HL-60/S4 (cell line): ENCODE data around the gene TUT7.
"Not testable (repeated sequence)": the region's sequence is repeated elsewhere in the genome, so short reads cannot be mapped to it uniquely, and the experiment has no call there.

Source experiments
- in situ Hi-C: fragments of 300-500 bp; cut with MboI; formaldehyde crosslinking; loops from 2 replicates; pipeline ENCODE4 v1.14.3; 2022; ENCODE audit warnings: low sequenced_read_pairs

TUT7 gene

DNA sequence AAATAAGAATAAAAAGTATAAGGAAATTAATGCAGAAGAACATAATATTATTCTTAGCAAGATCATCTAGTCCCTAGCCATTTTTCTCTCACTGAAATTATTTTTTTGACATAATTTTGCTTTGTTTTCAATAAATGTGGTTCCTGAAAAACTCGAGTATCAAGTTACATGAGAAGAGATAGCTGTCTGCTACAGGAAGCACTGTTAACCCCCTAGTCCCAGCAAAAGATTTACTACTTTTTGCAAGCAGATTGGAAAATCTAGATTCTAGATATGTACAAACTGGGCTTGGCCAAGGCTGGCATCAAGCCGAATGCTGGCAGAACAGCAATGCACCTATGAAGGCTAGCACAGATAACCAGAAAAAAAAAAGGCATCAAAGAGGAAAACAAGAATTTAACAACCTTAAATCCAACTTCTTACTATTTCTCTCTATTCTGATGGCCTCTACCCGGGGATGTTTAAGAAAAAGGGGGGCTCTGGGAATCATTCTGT is 49.9 kb downstream of the TUT7 start:
- in situ Hi-C loops = no loop called here

DNA sequence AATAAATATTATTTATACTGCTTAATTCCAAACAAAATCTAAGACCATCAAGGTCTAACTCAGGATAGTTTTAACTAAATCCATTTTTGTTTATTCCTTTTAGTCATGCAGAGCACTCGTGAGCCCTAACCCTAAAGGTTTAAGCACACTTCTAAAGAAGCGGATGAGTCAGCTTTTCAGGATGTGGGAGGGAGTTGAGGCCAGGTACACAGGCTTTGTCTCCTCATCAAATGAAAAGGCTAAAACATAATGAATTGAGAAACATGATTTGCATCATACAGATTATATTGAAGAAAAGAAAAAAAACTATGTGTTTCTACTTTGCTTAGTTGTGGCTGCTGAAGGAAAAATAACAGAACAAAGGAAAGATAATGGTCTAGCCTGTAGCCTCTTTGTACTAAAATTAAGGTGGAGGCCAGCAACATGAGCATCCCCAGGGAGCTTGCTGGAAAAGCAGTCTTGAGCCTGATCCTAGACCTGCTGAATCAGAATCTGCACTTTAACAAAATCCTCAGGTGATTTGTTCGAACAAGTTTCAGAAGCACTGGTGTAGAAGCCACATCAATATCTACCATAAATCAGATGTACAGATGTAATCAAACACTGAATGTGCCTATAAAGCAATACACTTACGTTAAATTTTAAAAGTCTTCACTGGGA is 50.8 kb downstream of the TUT7 start:
- in situ Hi-C loops = no loop called here

DNA sequence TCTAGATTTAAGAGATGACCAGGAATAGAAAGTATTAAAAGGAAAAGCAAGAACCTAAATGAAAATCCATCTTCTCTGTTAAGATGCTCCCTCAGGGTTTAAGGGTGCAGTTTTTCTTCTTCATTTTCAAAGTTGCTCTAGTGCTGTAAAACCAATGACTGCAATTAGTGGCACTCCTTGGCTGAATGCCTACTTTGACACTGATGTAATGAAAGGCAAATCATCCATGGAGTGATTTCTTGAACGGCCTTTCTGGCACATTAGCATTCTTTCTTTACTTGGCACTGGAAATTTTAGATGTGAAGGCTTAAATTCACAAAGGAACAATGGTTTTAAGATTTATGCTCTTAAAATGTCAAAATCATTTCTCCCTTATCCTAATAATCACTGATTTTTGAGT is 52.5 kb downstream of the TUT7 start:
- in situ Hi-C loops = no loop called here

DNA sequence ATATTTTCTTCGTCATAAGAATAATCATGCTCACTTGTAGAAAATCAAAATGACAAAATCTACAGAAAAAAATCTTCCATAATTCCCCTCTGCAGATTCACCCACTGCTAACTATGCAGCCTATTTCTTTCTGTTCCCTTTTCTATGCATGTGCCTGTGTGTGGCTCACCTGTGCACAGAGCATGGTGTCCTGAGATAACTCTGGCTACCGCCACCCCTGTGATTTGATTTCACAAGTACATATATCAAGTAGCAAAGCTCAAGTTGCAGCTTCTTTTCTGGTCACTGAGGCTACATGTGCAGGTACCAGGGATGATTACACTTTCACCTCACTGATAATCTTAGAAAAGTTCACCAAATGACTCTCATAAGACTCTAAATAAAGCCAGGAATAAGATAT is 53.5 kb downstream of the TUT7 start:
- in situ Hi-C loops = no loop called here

DNA sequence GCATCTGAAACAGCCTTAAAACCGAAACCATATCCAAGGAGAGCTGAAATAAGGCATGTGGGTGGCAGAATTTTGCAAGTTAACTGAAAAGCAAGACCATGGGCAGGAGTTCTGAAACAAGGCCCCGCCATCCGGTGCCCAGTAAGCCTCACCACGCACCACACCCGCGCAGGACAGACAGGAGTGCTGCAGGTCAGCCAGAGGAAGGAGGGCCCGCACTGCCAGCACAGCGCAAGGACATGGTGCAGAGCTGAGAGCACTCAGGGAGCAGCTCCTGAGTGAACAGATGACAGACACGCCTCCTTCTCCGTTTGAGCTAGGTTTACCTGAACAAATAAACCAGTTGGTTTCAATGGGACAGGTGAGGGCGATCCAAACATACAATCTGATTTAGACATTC is 55.3 kb downstream of the TUT7 start:
- in situ Hi-C loops = no loop called here

DNA sequence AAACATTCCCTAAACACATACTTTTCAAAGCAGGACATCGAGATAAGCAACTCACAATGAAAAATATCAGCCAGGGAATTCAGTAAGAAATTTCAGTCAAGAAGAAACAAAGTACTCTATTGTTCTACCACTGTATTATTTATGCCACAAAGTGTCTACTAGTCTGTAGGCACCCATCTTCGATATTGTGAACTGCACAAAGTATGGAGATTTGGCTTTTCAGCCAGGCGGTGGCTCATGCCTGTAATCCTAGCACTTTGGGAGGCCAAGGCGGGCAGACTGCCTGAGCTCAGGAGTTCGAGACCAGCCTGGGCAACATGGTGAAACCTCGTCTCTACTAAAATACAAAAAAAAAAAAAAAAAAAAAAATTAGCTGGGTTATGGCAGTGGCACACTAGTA is 63.9 kb downstream of the TUT7 start:
- in situ Hi-C loops = not testable (repeated sequence)

- in situ Hi-C loops = no loop called here
Measured at GRCh38 chr9:86288499-86289198, 65.6 kb downstream of the TUT7 start.

- in situ Hi-C loops = no loop called here
Measured at GRCh38 chr9:86287013-86287412, 67.2 kb downstream of the TUT7 start.

GRCh38 chr9:86286278-86286677 is 67.9 kb downstream of the TUT7 start:
- in situ Hi-C loops = no loop called here

DNA sequence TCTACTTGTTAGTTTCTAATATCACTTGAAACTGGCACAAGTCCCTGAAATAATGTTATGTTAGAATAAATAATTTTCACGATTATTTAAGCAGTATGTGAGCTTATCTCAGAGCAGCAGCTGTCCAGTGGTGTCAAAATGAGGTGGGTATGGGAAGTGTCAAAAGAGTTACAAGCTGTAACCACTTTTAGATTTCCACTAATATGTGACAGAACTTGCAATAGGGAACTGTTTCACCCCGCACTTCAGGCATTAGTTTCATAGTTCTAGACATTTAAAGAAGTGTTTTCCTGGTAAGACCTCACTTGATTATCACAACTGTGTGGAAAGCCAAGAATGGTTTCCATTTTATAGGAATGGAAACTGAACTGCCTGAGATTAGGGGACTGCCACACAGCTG is 68.9 kb downstream of the TUT7 start:
- in situ Hi-C loops = no loop called here

DNA sequence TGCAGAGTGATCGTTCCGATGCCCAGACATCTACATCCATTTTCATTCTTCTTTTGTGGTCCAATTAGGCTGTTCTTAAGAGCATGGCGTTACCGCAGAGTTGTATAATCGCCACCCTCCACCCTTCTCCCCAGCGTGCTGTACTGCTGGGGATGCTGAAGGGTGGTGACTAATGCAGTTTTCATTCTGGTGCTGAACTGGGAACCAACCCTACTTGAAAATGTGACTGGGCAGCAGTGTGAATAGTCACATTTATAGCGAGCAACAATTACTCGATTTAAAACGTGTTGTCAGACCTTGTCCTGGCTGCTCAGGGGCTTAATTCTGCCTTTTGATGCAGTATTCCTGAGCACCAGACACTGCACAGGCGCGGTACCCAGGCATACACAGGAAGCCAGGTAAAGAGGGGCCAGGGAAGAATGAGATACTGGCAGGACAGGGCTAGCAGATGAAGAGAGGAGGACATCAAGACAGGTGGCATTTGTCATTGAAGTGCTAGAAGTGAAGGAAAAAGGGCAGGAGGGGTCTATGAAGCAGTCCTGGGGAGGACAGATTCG is 71.2 kb downstream of the TUT7 start:
- in situ Hi-C loops = no loop called here

DNA sequence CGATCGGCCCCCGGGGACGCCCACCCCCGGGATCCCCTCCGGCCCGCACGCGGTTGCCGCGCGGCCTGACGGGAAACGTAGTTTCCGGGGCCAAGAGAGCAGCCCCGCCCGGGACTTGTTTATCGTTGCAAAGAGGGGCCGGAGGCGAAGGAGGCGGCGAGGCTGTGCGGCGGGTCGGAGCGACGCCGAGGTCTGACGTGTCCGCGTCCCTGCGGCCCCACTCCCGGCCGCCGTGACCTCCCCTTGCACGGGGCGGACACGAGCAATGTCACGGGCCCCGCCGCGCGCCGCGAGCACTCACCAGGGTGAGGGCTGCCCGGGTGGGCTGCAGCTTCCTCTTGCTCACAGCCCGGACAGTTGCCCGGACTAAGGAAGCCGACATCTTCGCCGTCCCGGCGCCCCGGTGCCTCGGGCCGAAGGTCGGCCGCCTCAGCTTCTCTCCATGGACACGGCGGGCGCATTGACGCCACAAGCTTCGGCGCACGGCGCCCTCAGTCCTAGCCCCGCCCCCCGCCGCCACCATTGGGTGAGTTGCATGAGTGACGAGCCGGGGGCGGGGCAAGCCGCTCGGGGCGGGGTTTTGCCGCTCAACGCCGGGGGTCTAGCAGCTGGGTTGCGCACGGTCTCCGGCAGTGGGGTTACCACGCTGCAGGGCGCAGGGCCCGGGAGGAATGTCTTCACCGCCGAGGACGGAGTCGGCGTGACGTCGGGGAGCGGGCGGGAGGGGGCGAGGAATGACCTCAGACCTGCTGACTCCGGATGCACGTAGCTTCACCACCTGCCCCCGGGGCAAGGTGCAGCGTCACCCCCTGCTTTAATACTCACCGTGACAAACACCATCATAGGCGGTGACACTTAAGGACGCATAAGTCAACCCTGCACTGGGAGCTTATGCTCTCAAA is 71.9 kb downstream of the TUT7 start, which contains the start of gene ISCA1:
Gene ISCA1, minus strand, starts transcription at position 462 of the 902 bp plus-strand sequence. Its CDS starts 80 bp downstream, at position 382.
- in situ Hi-C loops = no loop called here

DNA sequence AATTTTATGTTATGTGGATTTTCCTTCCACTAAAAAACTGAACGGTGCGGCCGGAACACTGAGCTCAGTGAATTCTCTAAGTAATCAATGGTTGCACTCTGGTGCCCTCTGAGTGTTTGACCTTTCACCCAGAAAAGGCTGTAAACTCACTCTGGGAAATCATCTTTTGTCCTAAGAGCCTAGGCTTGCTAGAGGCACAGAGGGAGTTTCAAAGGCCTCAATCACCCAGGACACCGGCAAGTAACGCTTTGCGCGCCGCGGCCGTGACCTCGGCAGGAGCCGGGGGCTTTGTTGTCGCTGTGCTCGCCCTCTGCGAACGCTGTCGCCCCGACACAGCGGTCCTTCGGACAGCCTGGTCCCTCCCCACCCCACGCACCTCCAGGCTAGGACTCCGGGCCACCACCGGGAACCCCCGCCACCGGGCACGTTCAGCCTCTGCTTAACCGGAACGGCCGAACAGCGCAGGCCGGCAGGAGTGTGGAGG is 72.6 kb downstream of the TUT7 start:
- in situ Hi-C loops = no loop called here

DNA sequence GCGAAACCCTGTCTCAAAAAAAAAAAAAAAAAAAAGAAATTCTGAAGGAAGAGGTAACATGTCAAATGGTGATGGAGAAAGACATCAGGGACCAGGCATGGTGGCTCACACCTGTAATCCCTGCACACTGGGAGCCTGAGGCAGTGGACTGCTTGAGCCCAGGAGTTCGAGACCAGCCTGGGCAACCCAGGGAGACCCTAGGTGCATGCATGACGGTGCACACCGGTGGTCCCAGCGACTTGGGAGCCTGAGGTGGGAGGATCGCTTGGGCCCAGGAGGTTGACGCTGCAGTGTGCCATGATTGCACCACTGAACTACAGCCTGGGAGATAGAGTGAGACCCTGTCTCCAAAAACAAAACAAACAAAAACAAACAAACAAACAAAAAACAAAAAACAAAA is 73.6 kb downstream of the TUT7 start:
- in situ Hi-C loops = no loop called here

- in situ Hi-C loops = no loop called here
Measured at GRCh38 chr9:86279839-86280238, 74.4 kb downstream of the TUT7 start.

- in situ Hi-C loops = no loop called here
Measured at GRCh38 chr9:86277072-86277471, 77.1 kb downstream of the TUT7 start.

DNA sequence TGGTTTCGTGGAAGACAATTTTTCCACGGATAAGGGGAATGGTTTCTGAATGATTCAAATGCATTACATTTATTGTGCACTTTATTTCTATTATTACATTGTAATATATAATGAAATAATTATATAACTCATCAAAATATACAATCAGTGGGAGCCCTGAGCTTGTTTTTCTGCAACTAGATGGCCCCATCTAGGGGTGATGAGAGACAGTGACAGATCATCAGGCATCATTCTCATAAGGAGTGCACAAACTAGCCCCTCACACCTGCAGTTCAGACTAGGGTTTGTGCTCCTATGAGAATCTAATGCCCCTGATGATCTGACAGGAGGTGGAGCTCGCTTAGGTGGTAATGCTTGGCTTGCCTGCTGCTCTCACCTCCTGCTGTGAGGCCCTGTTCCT is 78.2 kb downstream of the TUT7 start:
- in situ Hi-C loops = no loop called here

DNA sequence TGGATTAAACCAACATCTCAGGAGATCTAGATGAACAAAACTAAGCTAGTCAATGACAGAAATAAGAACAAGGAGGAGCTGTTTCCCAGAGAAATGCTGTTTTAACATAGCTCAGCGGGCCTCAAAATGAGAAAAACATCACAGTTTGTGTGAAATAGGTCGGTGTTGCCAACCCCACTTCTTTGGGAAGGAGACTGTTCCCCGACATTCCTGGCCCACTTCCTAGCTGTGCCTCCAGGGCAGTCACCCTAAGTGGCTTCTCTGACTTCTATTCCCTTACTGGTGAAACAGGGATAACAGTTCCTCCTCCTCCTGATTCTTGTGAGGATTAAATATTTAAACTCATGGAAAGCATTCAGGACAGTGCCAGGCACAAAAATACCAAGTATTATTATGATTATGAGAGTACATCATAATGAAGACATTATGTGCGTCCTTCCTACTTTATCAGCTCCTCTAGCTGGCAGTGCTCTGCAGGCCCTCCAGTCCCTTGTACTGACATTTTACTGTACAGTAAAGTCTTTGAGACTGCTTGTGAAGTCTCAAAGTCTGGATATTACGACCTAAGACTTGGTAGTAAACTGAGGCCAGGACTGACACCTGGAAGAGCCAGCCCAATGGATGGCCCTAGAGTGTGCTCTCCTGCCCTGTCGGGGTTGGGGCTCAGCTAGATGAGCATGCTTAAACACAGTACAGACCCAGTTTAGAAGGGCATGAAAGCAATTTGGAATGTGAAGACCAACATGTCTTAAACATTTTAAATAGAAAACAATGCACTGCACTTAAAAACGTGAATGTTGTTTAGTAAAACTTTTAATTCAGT is 79.2 kb downstream of the TUT7 start:
- in situ Hi-C loops = no loop called here

DNA sequence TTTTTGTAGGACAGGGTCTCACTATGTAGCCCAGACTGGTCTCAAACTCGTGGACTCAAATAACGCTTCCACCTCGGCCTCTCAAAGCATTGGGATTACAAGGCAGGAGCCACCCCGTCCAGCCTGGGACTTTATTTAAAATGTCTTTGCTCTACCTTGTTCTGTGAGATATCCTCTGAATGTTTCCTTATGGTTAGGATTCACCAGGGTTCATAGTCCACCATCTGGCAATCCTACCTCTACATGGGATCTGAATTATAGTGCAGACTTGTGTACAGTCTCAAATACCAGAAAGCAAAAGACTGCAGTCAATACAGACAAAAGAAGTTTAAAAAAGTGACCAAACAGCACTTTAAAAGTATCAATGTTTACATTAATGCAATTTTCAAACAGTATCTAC is 82.0 kb downstream of the TUT7 start:
- in situ Hi-C loops = no loop called here

- in situ Hi-C loops = no loop called here
Measured at GRCh38 chr9:86263876-86264275, 90.3 kb downstream of the TUT7 start.
